ENCODE results near the gene SECISBP2. TPM values are rescaled to one million over a fixed set of nuclear protein-coding genes. Genes with fewer than 3 reads are reported as not detected.

SECISBP2 gene
- total and polyA plus RNA-seq, 2 of the 13 experiments (the other 11 are each of a cell fraction or from before 2014, with no cell fraction given) = 32.4 to 38.0 TPM

DNA sequence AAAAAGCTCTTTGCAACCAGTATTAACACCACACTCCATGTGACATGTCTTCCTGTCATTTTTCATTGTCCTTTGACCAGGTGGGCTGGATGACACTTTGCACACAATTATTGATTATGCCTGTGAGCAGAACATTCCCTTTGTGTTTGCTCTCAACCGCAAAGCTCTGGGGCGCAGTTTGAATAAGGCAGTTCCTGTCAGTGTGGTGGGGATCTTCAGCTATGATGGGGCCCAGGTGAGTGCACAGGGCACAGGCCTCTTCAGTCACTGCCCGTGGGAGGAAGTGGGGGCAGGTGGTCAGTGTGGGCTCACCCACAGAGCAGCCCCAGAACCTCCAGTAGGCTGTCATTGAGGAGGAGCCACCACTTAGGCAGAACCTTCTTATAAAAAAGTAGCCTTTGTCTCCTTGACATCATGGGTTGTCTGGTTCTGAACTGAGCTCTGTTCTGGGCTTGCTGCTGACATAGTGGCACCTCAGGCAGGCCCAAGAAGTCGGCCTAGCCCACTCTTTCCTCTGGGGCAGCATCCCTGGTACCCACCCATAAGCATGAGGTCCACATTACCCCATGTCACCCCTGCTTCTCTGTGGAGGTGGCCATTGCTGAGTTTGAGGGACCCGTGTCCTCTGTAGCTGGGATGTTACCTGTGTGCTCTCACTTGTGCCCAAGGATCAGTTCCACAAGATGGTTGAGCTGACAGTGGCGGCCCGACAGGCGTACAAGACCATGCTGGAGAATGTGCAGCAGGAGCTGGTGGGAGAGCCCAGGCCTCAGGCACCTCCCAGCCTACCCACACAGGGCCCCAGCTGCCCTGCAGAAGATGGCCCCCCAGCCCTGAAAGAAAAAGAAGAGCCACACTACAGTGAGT is 39.3 kb downstream of the SECISBP2 start (continued):
- TF ChIP-seq ZFP1 (CRISPR knock-in tag; IDR thresholded peaks at IDR 0.05) (peak; percentile 85; the same call in 1 of the 2 replicates), KLF15 (CRISPR knock-in tag; IDR thresholded peaks at IDR 0.05; ENCODE audit: borderline replicate concordance) (no peak), ELF1 (CRISPR knock-in tag; IDR thresholded peaks at IDR 0.05) (peak; percentile 71), TBL1XR1 (IDR thresholded peaks at IDR 0.05; ENCODE audit: borderline replicate concordance, low read length, partially characterized antibody) (peak; percentile 27), MYC (CRISPR knock-in tag; IDR thresholded peaks at IDR 0.05; ENCODE audit: borderline replicate concordance) (peak; percentile 31; the same call in 1 of the 2 replicates), ZNF205 (CRISPR knock-in tag; IDR thresholded peaks at IDR 0.05) (peak; percentile 91), TOPORS (CRISPR knock-in tag; IDR thresholded peaks at IDR 0.05) (peak; percentile 88), RXRB (CRISPR knock-in tag; IDR thresholded peaks at IDR 0.05; ENCODE audit: borderline replicate concordance) (peak; percentile 91), MAZ (IDR thresholded peaks at IDR 0.05; ENCODE audit: borderline replicate concordance, low read depth, low read length) (no peak), MAZ (CRISPR knock-in tag; IDR thresholded peaks at IDR 0.05; ENCODE audit: low read depth) (peak; percentile 34; the same call in 1 of the 2 replicates), ELF4 (CRISPR knock-in tag; IDR thresholded peaks at IDR 0.05; ENCODE audit: borderline replicate concordance) (no peak), NR2F1 (CRISPR knock-in tag; IDR thresholded peaks at IDR 0.05) (peak; percentile 31 to 36; a peak in 2 of 4 replicates)
- TF ChIP-seq, protein P1, sequence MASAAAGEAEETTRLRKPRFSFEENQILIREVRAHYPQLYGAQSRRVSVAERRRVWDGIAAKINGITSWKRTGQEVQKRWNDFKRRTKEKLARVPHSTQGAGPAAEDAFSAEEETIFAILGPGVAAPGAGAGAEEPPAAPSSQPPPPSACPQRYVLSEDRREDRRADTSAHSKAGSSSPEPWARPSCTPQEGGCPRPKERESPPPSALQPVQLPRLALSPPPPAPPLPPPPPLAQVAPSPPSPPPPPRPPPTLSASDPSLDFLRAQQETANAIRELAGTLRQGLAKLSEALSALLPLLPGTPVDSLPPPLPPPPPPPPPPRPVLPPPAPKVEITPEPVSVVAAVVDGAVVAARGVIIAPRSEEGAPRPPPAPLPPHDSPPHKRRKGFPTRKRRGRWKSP (CRISPR knock-in tag; IDR thresholded peaks at IDR 0.05) = peak; percentile 82; the same call in 1 of the 2 replicates
- TF ChIP-seq, protein P2, sequence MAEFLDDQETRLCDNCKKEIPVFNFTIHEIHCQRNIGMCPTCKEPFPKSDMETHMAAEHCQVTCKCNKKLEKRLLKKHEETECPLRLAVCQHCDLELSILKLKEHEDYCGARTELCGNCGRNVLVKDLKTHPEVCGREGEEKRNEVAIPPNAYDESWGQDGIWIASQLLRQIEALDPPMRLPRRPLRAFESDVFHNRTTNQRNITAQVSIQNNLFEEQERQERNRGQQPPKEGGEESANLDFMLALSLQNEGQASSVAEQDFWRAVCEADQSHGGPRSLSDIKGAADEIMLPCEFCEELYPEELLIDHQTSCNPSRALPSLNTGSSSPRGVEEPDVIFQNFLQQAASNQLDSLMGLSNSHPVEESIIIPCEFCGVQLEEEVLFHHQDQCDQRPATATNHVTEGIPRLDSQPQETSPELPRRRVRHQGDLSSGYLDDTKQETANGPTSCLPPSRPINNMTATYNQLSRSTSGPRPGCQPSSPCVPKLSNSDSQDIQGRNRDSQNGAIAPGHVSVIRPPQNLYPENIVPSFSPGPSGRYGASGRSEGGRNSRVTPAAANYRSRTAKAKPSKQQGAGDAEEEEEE (CRISPR knock-in tag; IDR thresholded peaks at IDR 0.05; ENCODE audit: borderline replicate concordance) = no peak
- TF ChIP-seq, protein P3, sequence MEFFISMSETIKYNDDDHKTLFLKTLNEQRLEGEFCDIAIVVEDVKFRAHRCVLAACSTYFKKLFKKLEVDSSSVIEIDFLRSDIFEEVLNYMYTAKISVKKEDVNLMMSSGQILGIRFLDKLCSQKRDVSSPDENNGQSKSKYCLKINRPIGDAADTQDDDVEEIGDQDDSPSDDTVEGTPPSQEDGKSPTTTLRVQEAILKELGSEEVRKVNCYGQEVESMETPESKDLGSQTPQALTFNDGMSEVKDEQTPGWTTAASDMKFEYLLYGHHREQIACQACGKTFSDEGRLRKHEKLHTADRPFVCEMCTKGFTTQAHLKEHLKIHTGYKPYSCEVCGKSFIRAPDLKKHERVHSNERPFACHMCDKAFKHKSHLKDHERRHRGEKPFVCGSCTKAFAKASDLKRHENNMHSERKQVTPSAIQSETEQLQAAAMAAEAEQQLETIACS (CRISPR knock-in tag; IDR thresholded peaks at IDR 0.05) = no peak
- TF ChIP-seq, protein P4, sequence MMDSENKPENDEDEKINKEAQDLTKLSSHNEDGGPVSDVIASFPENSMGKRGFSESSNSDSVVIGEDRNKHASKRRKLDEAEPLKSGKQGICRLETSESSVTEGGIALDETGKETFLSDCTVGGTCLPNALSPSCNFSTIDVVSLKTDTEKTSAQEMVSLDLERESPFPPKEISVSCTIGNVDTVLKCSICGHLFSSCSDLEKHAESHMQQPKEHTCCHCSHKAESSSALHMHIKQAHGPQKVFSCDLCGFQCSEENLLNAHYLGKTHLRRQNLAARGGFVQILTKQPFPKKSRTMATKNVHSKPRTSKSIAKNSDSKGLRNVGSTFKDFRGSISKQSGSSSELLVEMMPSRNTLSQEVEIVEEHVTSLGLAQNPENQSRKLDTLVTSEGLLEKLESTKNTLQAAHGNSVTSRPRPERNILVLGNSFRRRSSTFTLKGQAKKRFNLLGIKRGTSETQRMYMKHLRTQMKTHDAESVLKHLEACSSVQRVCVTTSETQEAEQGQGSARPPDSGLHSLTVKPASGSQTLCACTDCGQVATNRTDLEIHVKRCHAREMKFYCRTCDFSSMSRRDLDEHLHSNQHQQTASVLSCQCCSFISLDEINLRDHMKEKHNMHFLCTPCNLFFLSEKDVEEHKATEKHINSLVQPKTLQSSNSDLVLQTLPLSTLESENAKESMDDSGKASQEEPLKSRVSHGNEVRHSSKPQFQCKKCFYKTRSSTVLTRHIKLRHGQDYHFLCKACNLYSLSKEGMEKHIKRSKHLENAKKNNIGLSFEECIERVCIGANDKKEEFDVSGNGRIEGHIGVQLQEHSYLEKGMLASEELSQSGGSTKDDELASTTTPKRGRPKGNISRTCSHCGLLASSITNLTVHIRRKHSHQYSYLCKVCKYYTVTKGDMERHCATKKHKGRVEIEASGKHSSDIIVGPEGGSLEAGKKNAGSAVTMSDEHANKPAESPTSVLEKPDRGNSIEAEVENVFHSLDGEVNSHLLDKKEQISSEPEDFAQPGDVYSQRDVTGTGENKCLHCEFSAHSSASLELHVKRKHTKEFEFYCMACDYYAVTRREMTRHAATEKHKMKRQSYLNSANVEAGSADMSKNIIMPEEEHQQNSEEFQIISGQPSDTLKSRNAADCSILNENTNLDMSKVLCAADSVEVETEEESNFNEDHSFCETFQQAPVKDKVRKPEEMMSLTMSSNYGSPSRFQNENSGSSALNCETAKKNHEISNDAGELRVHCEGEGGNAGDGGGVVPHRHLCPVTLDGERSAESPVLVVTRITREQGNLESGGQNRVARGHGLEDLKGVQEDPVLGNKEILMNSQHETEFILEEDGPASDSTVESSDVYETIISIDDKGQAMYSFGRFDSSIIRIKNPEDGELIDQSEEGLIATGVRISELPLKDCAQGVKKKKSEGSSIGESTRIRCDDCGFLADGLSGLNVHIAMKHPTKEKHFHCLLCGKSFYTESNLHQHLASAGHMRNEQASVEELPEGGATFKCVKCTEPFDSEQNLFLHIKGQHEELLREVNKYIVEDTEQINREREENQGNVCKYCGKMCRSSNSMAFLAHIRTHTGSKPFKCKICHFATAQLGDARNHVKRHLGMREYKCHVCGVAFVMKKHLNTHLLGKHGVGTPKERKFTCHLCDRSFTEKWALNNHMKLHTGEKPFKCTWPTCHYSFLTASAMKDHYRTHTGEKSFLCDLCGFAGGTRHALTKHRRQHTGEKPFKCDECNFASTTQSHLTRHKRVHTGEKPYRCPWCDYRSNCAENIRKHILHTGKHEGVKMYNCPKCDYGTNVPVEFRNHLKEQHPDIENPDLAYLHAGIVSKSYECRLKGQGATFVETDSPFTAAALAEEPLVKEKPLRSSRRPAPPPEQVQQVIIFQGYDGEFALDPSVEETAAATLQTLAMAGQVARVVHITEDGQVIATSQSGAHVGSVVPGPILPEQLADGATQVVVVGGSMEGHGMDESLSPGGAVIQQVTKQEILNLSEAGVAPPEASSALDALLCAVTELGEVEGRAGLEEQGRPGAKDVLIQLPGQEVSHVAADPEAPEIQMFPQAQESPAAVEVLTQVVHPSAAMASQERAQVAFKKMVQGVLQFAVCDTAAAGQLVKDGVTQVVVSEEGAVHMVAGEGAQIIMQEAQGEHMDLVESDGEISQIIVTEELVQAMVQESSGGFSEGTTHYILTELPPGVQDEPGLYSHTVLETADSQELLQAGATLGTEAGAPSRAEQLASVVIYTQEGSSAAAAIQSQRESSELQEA (CRISPR knock-in tag; IDR thresholded peaks at IDR 0.05; ENCODE audit: not compliant biosample characterization) = peak; percentile 50
